H54 (cell line): ENCODE measurements around the gene DOP1B.
A peak's percentile ranks its signal among the peaks of the same experiment; 100 is the strongest.
"Not testable (repeated sequence)": the region's sequence is repeated elsewhere in the genome, so short reads cannot be mapped to it uniquely, and the experiment has no call there.

Source experiments
- DNase-seq: peaks from one replicate; pipeline ENCODE4 v3.0.0; 2011; ENCODE audit warnings: low spot score, mixed read lengths; ENCODE audit not compliant: insufficient read length
- FAIRE-seq: peaks from 3 replicates; lab custom pipeline; 2011; peaks lifted over from hg19 to GRCh38; lab: Jason Lieb, UNC
- POLR2A ChIP-seq: IDR thresholded peaks from 2 replicates; pipeline ENCODE4 v1.6.1; 2011; ENCODE audit warnings: low read depth, mild to moderate bottlenecking, low read length

The DOP1B gene

DNA sequence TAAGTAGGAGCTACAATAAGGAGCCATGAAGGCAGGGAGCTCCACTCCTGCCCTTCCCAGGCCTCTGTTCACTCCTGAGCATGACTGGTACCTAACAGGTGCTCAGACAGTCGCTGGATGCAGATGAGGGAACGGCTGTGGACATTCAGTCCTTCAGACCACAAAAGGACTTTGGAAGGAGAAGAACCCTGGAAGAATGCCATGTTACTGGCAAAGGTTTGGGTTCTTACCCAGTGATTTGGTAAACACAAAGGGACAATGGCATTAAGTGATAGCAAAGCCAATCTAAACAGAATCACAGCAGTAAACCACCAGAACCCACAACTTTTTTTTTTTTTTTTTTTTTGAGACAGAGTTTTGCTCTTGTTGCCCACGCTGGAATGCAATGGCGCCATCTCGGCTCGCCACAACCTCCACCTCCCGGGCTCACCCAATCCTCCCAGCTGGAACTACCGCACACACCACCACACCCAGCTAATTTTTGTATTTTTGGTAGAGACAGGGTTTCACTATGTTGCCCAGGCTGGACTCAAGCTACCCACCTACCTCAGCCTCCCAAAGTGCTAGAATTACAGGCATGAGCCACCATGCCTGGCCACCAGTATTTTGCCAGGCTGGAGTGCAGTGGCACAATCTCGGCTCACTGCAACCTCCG lies 29.2 kb upstream of the DOP1B start:
- DNase-seq = no peak
- no peak for FAIRE-seq
- no peak for TF ChIP-seq POLR2A

DNA sequence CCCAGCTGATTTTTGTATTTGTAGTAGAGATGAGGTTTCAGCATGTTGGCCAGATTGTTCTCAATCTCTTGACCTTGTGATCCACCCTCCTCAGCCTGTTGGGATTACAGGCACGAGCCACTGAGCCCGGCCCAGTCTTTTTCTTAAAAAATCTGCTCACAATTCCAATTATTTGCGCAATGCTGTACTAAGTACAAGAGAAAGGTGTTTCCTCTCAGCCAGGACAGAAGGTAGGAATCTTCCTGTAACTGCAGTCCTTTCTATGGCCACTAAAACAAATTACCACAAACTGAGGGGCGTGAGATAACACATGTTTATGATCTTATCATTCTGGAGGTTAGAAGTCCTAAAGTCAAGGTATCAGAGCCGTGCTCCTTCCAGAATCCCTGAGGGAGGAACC lies 28.6 kb upstream of the DOP1B start:
- FAIRE-seq (no peak), DNase-seq (no peak)
- no peak for TF ChIP-seq POLR2A

DNA sequence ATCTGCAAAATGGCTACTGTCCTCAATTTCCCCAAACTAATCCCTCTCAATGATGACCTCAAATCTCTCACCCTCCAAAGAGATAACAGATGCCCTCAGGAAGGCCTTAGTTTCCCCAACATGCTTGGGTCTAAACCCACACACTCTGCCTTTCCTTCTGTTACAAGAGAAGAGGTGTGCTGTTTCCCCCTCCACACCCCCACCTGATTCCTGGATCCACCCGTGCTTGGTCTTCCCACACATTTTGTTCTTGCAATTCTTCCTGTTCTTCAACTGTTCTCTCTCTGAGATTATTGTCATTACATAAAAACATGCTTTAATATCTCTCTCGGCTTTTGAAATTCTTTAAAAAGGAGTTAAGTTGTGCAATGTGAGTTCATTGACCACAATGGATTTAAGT lies 27.4 kb upstream of the DOP1B start:
- no peak for TF ChIP-seq POLR2A
- FAIRE-seq = no peak
- DNase-seq = no peak

- not testable (repeated sequence) for DNase-seq, FAIRE-seq
These were observed 26.2 kb upstream of the DOP1B start for GRCh38 chr21:36130414-36130762.

GRCh38 chr21:36130839-36131238 lies 25.8 kb upstream of the DOP1B start:
- FAIRE-seq, DNase-seq: not testable (repeated sequence)

DNA sequence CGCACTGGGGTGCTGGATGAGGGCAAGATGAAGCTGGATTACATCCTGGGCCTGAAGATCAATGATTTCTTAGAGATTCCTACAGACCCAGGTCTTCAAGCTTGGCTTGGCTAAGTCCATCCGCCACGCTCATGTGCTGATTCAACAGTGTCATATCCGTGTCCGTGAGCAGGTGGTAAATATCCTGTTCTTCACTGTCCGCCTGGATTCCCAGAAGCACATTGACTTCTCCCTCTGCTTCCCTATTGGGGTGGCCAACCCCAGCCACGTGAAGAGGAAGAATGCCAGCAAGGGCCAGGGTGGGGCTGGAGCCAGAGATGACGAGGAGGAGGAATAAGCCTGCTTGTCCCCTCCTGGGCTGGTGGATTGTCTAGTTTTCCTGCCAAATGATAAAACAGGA lies 23.9 kb upstream of the DOP1B start:
- DNase-seq = no peak
- no peak for FAIRE-seq
- TF ChIP-seq POLR2A = no peak

- no peak for FAIRE-seq
- DNase-seq = peak; percentile 72
- TF ChIP-seq POLR2A = peak; percentile 78
These were observed 21.7 kb upstream of the DOP1B start, which contains the start of gene CBR3 for GRCh38 chr21:36134803-36135390. Gene CBR3, plus strand, starts transcription at chr21:36135079. Its CDS starts 114 bp downstream, at chr21:36135193.

GRCh38 chr21:36135391-36136102 lies 21.1 kb upstream of the DOP1B start:
- FAIRE-seq = no peak
- peak; percentile 74 for TF ChIP-seq POLR2A
- DNase-seq = peak; percentile 86

GRCh38 chr21:36139791-36140190 lies 16.8 kb upstream of the DOP1B start:
- FAIRE-seq, DNase-seq: not testable (repeated sequence)

GRCh38 chr21:36141513-36141925 lies 15.1 kb upstream of the DOP1B start:
- FAIRE-seq = peak; percentile 83
- no peak for TF ChIP-seq POLR2A
- peak; percentile 76 for DNase-seq

DNA sequence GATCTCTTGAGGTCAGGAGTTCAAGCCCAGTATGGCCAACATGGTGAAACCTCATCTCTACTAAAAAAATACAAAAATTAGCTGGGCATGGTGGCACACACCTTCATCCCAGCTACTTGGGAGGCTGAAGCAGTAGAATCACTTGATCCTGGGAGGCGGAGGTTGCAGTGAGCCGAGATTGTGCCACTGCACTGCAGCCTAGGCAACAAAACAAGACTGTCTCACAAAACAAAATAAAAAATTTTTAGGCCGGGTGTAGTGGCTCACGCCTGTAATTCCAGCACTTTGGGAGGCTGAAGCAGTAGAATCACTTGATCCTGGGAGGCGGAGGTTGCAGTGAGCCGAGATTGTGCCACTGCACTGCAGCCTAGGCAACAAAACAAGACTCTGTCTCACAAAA lies 12.4 kb upstream of the DOP1B start:
- DNase-seq, FAIRE-seq: not testable (repeated sequence)

DNA sequence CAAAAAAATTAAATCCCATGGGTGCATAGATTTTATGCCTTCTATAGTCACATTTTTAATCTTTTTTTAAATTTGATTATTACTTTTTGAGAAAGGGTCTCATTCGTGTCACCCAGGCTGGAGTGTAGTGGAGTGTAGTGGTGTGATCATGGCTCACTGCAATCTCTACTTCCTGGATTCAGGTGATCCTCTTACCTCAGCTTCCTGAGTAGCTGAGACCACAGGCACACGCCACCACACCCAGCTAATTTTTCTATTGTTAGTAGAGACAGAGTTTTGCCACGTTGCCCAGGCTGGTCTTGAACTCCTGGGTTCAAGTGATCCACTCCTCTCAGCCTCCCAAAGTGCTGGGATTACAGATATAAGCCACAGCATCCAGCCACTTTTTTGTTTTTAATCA lies 11.4 kb upstream of the DOP1B start:
- no peak for DNase-seq
- no peak for FAIRE-seq
- TF ChIP-seq POLR2A = no peak

- DNase-seq = no peak
- FAIRE-seq = no peak
These were observed 8.7 kb upstream of the DOP1B start for GRCh38 chr21:36147911-36148310.

GRCh38 chr21:36148886-36149285 lies 7.7 kb upstream of the DOP1B start:
- FAIRE-seq (no peak), DNase-seq (no peak)
- TF ChIP-seq POLR2A = no peak

More at GRCh38 chr21:36147911-36148310, 8.7 kb upstream of the DOP1B start:
- TF ChIP-seq POLR2A = no peak
